Smooth muscle cell (in vitro differentiated cells): ENCODE results near the gene TPP2. TPM values are rescaled to one million over a fixed set of nuclear protein-coding genes. Genes with fewer than 3 reads are reported as not detected.

ENCODE experiments used
- DNase-seq: peaks from one replicate; lab custom pipeline; 2025; ENCODE audit not compliant: unreplicated experiment; lab: John Stamatoyannopoulos, UW
- H2AFZ ChIP-seq: fragments of 200-600 bp; sonication (generic); 2 replicates; pipeline ENCODE4 v1.6.0; 2016; ENCODE audit warnings: antibody characterized with exemption, low read depth, mild to moderate bottlenecking
- H3F3A ChIP-seq: fragments of 200-600 bp; sonication (generic); 2 replicates; pipeline ENCODE4 v1.6.0; 2017; ENCODE audit warnings: antibody characterized with exemption, low read depth
- H3K27ac ChIP-seq: fragments of 200-600 bp; sonication (generic); 2 replicates; pipeline ENCODE4 v1.5.1; 2016; ENCODE audit warnings: low read depth, mild to moderate bottlenecking
- H3K27me3 ChIP-seq: fragments of 200-600 bp; sonication (generic); 2 replicates; pipeline ENCODE4 v1.6.1; 2016; ENCODE audit warnings: low read depth, mild to moderate bottlenecking
- H3K36me3 ChIP-seq: fragments of 200-600 bp; sonication (generic); 2 replicates; pipeline ENCODE4 v1.5.1; 2016; ENCODE audit warnings: low read depth
- H3K4me1 ChIP-seq: fragments of 200-600 bp; sonication (generic); 2 replicates; pipeline ENCODE4 v1.5.1; 2016; ENCODE audit warnings: low read depth
- H3K4me2 ChIP-seq: fragments of 200-600 bp; sonication (generic); 2 replicates; pipeline ENCODE4 v1.6.0; 2016; ENCODE audit warnings: mild to moderate bottlenecking
- H3K4me3 ChIP-seq: fragments of 200-600 bp; sonication (generic); 2 replicates; pipeline ENCODE4 v1.5.1; 2016; ENCODE audit warnings: mild to moderate bottlenecking
- H3K79me2 ChIP-seq: fragments of 200-600 bp; sonication (generic); 2 replicates; pipeline ENCODE4 v1.6.0; 2016; ENCODE audit warnings: low read depth, mild to moderate bottlenecking
- H3K9ac ChIP-seq: fragments of 200-600 bp; sonication (generic); 2 replicates; pipeline ENCODE4 v1.6.0; 2016; ENCODE audit warnings: low read depth
- H3K9me3 ChIP-seq: fragments of 200-600 bp; sonication (generic); replicated peaks from 2 replicates; pipeline ENCODE4 v1.5.1; 2016; ENCODE audit warnings: low read depth
- H4K20me1 ChIP-seq: fragments of 200-600 bp; sonication (generic); 2 replicates; pipeline ENCODE4 v1.6.0; 2016; ENCODE audit warnings: low read depth
- WGBS: methylation state at CpG from one replicate; pipeline ENCODE4 v1.1.7; 2016; ENCODE audit warnings: low lambda C conversion rate; 5-methylcytosine and 5-hydroxymethylcytosine counted together
- polyA plus RNA-seq: library from polyadenylated mRNA; unstranded; fragments of >200 nt; fragmentation: Nextera tagmentation; extraction: Ambion mirVana; gene quantifications from 2 replicates; pipeline ENCODE4 v1.2.1, GENCODE V29; 2016
- total RNA-seq: library from RNA; depleted of rRNA; stranded (reverse); fragments of >200 nt; gene quantifications from 2 replicates; pipeline ENCODE4 v1.2.3, GENCODE V29; 2014
- TF ChIP-seq, protein P1 (sequence below): fragments of 200-600 bp; sonication (generic); IDR thresholded peaks from 2 replicates; pipeline ENCODE4 v1.5.1; 2017; ENCODE audit warnings: borderline replicate concordance, mild to moderate bottlenecking, antibody characterized with exemption; ENCODE audit not compliant: insufficient read depth, poor library complexity, severe bottlenecking

The TPP2 gene
- total and polyA plus RNA-seq, 2 experiments from 2014 or later, result 13.0 to 38.7 TPM

DNA sequence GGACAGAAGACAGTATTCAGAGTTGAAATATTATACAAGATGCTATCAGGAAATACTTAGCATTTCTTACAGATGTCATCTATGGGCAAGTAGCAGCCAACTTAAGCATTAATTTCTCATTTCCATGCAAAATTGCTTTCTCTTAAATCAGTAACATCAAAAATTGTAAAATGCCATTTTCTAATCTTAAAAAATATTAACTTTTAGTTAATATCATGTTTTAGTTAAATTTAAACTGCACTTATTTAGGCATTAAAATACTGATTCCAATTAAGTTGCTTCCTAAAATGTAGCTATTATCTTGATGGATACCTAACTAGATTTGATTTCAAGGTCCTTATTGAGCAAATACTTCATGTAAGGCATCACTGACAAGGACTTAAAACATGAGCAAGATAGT is 70.2 kb downstream of the TPP2 start:
- Histone ChIP-seq H3K79me2 (no peaks in the 10 kb centered on the region), H3K27me3 (no peaks in the 10 kb centered on the region), H4K20me1 (no peaks in the 10 kb centered on the region), H3K4me2 (no peak overlapping the region), H3K9me3 (no peaks in the 10 kb centered on the region), H3K4me3 (no peak overlapping the region), H3K27ac (no peak overlapping the region), H3K4me1 (no peaks in the 10 kb centered on the region), H3K36me3 (peaks cover 39% of the 10 kb centered on the region), H3F3A (no peaks in the 10 kb centered on the region), H3K9ac (no peak overlapping the region), H2AFZ (no peak overlapping the region)
- TF ChIP-seq, protein P1, sequence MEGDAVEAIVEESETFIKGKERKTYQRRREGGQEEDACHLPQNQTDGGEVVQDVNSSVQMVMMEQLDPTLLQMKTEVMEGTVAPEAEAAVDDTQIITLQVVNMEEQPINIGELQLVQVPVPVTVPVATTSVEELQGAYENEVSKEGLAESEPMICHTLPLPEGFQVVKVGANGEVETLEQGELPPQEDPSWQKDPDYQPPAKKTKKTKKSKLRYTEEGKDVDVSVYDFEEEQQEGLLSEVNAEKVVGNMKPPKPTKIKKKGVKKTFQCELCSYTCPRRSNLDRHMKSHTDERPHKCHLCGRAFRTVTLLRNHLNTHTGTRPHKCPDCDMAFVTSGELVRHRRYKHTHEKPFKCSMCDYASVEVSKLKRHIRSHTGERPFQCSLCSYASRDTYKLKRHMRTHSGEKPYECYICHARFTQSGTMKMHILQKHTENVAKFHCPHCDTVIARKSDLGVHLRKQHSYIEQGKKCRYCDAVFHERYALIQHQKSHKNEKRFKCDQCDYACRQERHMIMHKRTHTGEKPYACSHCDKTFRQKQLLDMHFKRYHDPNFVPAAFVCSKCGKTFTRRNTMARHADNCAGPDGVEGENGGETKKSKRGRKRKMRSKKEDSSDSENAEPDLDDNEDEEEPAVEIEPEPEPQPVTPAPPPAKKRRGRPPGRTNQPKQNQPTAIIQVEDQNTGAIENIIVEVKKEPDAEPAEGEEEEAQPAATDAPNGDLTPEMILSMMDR, result no peak
- DNase-seq, result no peak

GRCh38 chr13:102667911-102668310 is 71.1 kb downstream of the TPP2 start:
- no peaks in the 10 kb centered on the region for H3K9me3 ChIP-seq
- H3K27ac ChIP-seq, result no peak overlapping the region
- DNase-seq, result no peak
- no peak overlapping the region for H2AFZ ChIP-seq
- H3K79me2 ChIP-seq, result no peaks in the 10 kb centered on the region
- H3K9ac ChIP-seq, result no peak overlapping the region
- no peaks in the 10 kb centered on the region for H3K27me3 ChIP-seq
- 97% methylated on average over 4 of the region's 4 CpGs for WGBS
- TF ChIP-seq, protein P1, result no peak
- H3K4me2 ChIP-seq, result no peak overlapping the region
- no peak overlapping the region for H3K4me3 ChIP-seq
- H3F3A ChIP-seq, result no peaks in the 10 kb centered on the region
- peaks cover 39% of the 10 kb centered on the region for H3K36me3 ChIP-seq
- no peaks in the 10 kb centered on the region for H4K20me1 ChIP-seq
- no peaks in the 10 kb centered on the region for H3K4me1 ChIP-seq

GRCh38 chr13:102670130-102670529 is 73.3 kb downstream of the TPP2 start:
- Histone ChIP-seq H4K20me1 (no peaks in the 10 kb centered on the region), H3K79me2 (no peaks in the 10 kb centered on the region), H3K4me1 (no peaks in the 10 kb centered on the region), H3F3A (no peaks in the 10 kb centered on the region), H3K4me2 (no peak overlapping the region), H2AFZ (no peak overlapping the region), H3K36me3 (peaks cover 30% of the 10 kb centered on the region), H3K9me3 (no peaks in the 10 kb centered on the region), H3K9ac (no peak overlapping the region), H3K27me3 (no peaks in the 10 kb centered on the region), H3K4me3 (no peak overlapping the region), H3K27ac (no peak overlapping the region)
- TF ChIP-seq, protein P1, result no peak
- WGBS, result 68% methylated on average over 5 of the region's 5 CpGs
- DNase-seq, result no peak

DNA sequence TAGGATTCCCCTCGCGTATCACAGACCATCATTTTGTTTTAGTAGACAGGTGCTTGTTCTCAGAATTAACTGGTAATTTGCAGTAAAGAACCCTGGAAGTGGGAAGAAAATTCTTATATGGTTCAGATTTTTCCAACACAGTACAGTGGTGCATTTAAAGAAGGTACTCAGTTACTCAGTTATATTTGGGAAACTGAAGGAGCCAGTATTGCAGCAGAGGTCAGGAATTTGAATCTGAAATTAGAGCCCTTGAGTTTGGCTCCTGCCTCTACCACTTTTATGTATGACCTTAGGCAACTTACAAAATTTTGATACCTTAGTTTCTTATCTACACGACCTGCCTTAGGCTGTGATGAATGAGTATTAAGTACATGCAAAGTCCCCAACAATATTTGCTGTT is 78.3 kb downstream of the TPP2 start:
- Histone ChIP-seq H3K4me2 (no peak overlapping the region), H2AFZ (no peak overlapping the region), H3F3A (peaks cover 3% of the 10 kb centered on the region), H3K27me3 (no peaks in the 10 kb centered on the region), H3K79me2 (no peaks in the 10 kb centered on the region), H3K27ac (no peak overlapping the region), H3K4me1 (no peaks in the 10 kb centered on the region), H3K9ac (no peak overlapping the region), H3K9me3 (no peaks in the 10 kb centered on the region), H4K20me1 (no peaks in the 10 kb centered on the region), H3K4me3 (no peak overlapping the region), H3K36me3 (peaks cover 12% of the 10 kb centered on the region)
- no peak for DNase-seq
- 90% methylated on average over 3 of the region's 3 CpGs for WGBS
- TF ChIP-seq, protein P1, result no peak
